HFFc6 (cell line): ENCODE data around the gene SYNPO2L. TPM values are rescaled to one million over a fixed set of nuclear protein-coding genes. Genes with fewer than 3 reads are reported as not detected.
"Not testable (repeated sequence)": the region's sequence is repeated elsewhere in the genome, so short reads cannot be mapped to it uniquely, and the experiment has no call there.

Experiments
- DNase-seq: peaks from one replicate; pipeline ENCODE4 v3.0.0-alpha.2; 2018
- H3K27ac Mint-ChIP-seq: 2 replicates; pipeline ENCODE4 v1.8.0; 2020; ENCODE audit warnings: mild to moderate bottlenecking, mixed read lengths
- H3K27me3 Mint-ChIP-seq: 2 replicates; pipeline ENCODE4 v1.8.0; 2021; ENCODE audit warnings: mild to moderate bottlenecking, moderate library complexity, mixed read lengths; ENCODE audit not compliant: insufficient read depth
- H3K36me3 Mint-ChIP-seq: 2 replicates; pipeline ENCODE4 v1.8.0; 2021; ENCODE audit warnings: low read depth, mixed read lengths
- H3K4me1 Mint-ChIP-seq: 2 replicates; pipeline ENCODE4 v1.8.0; 2020; ENCODE audit warnings: low read depth, mixed read lengths
- H3K4me3 Mint-ChIP-seq: 2 replicates; pipeline ENCODE4 v1.8.0; 2020; ENCODE audit warnings: mild to moderate bottlenecking, moderate library complexity, mixed read lengths
- H3K9me3 Mint-ChIP-seq: 2 replicates; pipeline ENCODE4 v1.8.0; 2020; ENCODE audit warnings: mild to moderate bottlenecking, mixed read lengths
- total RNA-seq, 6 experiments: library from RNA; stranded (reverse); fragmentation: NEBNext Ultra II Directional; extraction: Animal tissue kit (Norgen Biotek cat#: 25700); gene quantifications; 2 replicates in 1 of 6; 3 replicates in 5 of 6; pipeline ENCODE4 v1.2.3, GENCODE V29; 2021
- TF ChIP-seq, protein P1 (sequence below): fragments of 200-600 bp; sonication (generic); IDR thresholded peaks from 2 replicates; pipeline ENCODE4 v1.5.0; 2021; ENCODE audit warnings: antibody characterized with exemption, mild to moderate bottlenecking

The SYNPO2L gene
- total RNA-seq, 6 experiments from 2014 or later, result 1.5 to 3.3 (median 1.6) TPM

DNA sequence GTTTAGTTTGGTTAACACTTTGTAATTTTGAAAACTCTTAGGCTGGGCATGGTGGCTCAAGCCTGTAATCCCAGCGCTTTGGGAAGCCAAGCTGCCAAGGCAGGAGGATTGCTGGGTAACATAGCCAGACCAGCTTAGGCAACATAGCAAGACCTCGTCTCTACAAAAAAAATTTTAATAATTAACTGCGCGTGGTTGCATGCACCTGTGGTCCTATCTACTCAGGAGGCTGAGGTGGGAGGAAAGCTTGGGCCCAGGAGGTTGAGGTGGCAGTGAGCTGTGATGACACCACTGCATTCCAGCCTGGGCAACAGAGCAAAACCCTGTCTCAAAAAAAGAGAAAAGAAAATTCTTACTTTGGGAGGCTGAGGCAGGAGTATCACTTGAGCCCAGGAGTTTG, 32.8 kb downstream of the SYNPO2L start:
- Mint-ChIP-seq H3K4me1 (peaks cover 15% of the 10 kb centered on the region), H3K9me3 (no peaks in the 10 kb centered on the region), H3K36me3 (peaks cover 8% of the 10 kb centered on the region), H3K27me3 (no peaks in the 10 kb centered on the region), H3K27ac (no peak overlapping the region), H3K4me3 (no peak overlapping the region)
- DNase-seq, result no peak
- TF ChIP-seq, protein P1, sequence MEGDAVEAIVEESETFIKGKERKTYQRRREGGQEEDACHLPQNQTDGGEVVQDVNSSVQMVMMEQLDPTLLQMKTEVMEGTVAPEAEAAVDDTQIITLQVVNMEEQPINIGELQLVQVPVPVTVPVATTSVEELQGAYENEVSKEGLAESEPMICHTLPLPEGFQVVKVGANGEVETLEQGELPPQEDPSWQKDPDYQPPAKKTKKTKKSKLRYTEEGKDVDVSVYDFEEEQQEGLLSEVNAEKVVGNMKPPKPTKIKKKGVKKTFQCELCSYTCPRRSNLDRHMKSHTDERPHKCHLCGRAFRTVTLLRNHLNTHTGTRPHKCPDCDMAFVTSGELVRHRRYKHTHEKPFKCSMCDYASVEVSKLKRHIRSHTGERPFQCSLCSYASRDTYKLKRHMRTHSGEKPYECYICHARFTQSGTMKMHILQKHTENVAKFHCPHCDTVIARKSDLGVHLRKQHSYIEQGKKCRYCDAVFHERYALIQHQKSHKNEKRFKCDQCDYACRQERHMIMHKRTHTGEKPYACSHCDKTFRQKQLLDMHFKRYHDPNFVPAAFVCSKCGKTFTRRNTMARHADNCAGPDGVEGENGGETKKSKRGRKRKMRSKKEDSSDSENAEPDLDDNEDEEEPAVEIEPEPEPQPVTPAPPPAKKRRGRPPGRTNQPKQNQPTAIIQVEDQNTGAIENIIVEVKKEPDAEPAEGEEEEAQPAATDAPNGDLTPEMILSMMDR, result no peak

DNA sequence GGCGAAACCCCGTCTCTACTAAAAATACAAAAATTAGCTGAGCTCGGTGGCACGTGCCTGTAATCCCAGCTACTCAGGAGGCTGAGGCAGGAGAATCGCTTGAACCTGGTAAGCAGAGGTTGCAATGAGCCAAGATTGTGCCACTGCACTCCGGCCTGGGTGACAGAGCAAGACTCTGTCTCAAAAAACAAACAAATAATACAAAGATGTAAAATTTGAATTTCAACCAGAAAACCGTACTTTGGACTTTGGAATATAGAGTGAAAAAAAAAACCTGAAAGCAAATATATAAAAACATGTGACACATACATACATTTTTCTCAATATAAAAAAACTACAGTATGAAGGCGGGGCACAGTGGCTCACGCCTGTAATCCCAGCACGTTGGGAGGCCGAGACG, 34.9 kb downstream of the SYNPO2L start:
- H3K27ac Mint-ChIP-seq, H3K27me3 Mint-ChIP-seq, H3K4me1 Mint-ChIP-seq, H3K9me3 Mint-ChIP-seq, H3K4me3 Mint-ChIP-seq, DNase-seq, H3K36me3 Mint-ChIP-seq: not testable (repeated sequence)

DNA sequence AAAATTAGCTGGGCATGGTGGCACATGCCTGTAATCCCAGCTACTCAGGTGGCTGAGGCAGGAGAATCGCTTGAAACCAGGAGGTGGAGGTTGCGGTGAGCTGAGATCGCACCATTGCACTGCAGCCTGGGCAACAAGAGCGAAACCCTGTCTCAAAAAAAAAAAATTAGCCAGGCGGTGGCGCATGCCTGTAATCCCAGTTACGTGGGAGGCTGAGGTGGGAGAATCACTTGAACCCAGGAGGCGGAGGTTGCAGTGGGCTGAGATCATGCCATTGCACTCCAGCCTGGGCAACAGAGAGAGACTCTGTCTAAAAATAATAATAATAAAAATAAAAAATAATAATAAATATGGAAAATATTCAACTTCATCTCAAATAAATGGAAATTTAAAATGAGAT, 38.7 kb downstream of the SYNPO2L start:
- H3K4me1 Mint-ChIP-seq, H3K36me3 Mint-ChIP-seq, H3K9me3 Mint-ChIP-seq, H3K27ac Mint-ChIP-seq, DNase-seq, H3K27me3 Mint-ChIP-seq, H3K4me3 Mint-ChIP-seq: not testable (repeated sequence)

DNA sequence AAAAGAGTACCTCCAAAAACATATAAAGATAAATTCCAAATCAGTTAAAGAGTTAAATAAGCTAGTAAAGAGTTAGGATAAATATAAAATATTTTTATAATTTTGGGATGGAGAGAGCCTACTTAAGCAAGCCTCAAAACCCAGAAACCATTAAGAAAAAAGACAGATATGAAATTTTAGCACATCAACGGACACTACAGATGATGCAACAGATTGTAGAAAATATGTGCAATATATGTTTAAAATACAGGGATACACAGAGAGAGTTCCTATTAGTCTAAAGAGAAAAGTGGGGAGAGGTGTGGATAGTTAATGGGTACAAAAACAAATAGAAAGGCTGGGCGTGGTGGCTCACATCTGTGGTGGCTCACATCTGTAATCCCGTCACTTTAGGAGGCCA, 41.1 kb downstream of the SYNPO2L start:
- Mint-ChIP-seq H3K36me3 (no peaks in the 10 kb centered on the region), H3K27me3 (no peaks in the 10 kb centered on the region), H3K4me3 (no peak overlapping the region)

GRCh38 chr10:73609116-73609515, 46.7 kb downstream of the SYNPO2L start:
- Mint-ChIP-seq H3K27ac (no peak overlapping the region), H3K4me3 (no peak overlapping the region), H3K27me3 (no peaks in the 10 kb centered on the region; the same call in 1 of the 2 replicates), H3K36me3 (peaks cover 10% of the 10 kb centered on the region), H3K9me3 (no peaks in the 10 kb centered on the region), H3K4me1 (no peaks in the 10 kb centered on the region)
- TF ChIP-seq, protein P1, result no peak
- DNase-seq, result no peak

More for the DNA sequence above, 41.1 kb downstream of the SYNPO2L start:
- TF ChIP-seq, protein P1, result no peak
- H3K4me1 Mint-ChIP-seq, result no peaks in the 10 kb centered on the region
- no peaks in the 10 kb centered on the region for H3K9me3 Mint-ChIP-seq
- H3K27ac Mint-ChIP-seq, result no peak overlapping the region
- no peak for DNase-seq

- Mint-ChIP-seq H3K27me3 (no peaks in the 10 kb centered on the region), H3K27ac (no peak overlapping the region), H3K4me3 (no peak overlapping the region), H3K9me3 (no peaks in the 10 kb centered on the region), H3K4me1 (peaks cover 22% of the 10 kb centered on the region), H3K36me3 (peaks cover 10% of the 10 kb centered on the region)
- no peak for DNase-seq
- TF ChIP-seq, protein P1, result no peak
Observed at GRCh38 chr10:73601486-73601921, 54.3 kb downstream of the SYNPO2L start.

DNA sequence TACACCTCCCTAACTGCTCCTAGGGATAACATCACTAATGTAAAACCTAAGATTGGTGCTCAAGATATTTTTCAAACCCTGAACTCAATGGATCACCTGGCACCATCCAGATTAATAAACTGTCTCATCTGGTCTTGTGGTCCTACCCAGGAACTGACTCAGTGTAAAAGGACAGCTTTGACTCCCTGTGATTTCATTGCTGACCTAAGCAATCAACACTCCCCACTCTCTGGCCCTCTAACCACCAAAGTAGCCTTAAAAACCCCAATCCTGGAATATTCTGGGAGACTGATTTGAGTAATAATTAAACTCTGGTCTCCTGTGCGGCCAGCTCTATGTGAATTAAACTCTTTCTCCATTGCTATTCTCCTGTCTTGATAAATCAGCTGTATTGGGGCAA, 58.5 kb downstream of the SYNPO2L start:
- no peak for DNase-seq
- H3K4me1 Mint-ChIP-seq, result peaks cover 28% of the 10 kb centered on the region
- no peaks in the 10 kb centered on the region for H3K36me3 Mint-ChIP-seq
- TF ChIP-seq, protein P1, result no peak
- H3K27ac Mint-ChIP-seq, result no peak overlapping the region
- H3K4me3 Mint-ChIP-seq, result no peak overlapping the region
- H3K27me3 Mint-ChIP-seq, result no peaks in the 10 kb centered on the region
- H3K9me3 Mint-ChIP-seq, result no peaks in the 10 kb centered on the region
